ENCODE results near the gene SMAD3. TPM values are rescaled to one million over a fixed set of nuclear protein-coding genes. Genes with fewer than 3 reads are reported as not detected.
"Not testable (repeated sequence)": the region's sequence is repeated elsewhere in the genome, so short reads cannot be mapped to it uniquely, and the experiment has no call there.

Gene SMAD3
- total RNA-seq, 1 donor from 2014 or later: 12.5 TPM

GRCh38 chr15:67150023-67150860 lies 84.8 kb downstream of the SMAD3 start:
- Histone ChIP-seq H2AFZ (replicated peaks) (no peak overlapping the region), H3K4me3 (no peak overlapping the region), H3K36me3 (no peaks in the 10 kb centered on the region), H3K4me1 (peaks cover 52% of the 10 kb centered on the region), H3K9ac (no peak overlapping the region), H3K27me3 (no peaks in the 10 kb centered on the region), H3K4me2 (peak overlapping the region; percentile 42), H3K27ac (peak overlapping the region; percentile 6), H4K20me1 (ENCODE audit: low read depth) (peaks cover 58% of the 10 kb centered on the region), H3F3A (ENCODE audit: low read depth) (peaks cover 44% of the 10 kb centered on the region), H3K79me2 (ENCODE audit: low read depth) (peaks cover 35% of the 10 kb centered on the region), H3K9me3 (ENCODE audit: low read depth) (no peaks in the 10 kb centered on the region)
- Mint-ChIP-seq H3K4me3 (peak overlapping the region; percentile 27), H3K9me3 (no peaks in the 10 kb centered on the region), H3K4me1 (peaks cover 62% of the 10 kb centered on the region), H3K27me3 (ENCODE audit: insufficient read depth, low read depth) (peaks cover 3% of the 10 kb centered on the region), H3K27ac (peak overlapping the region; percentile 8), H3K36me3 (peaks cover 14% of the 10 kb centered on the region)
- no peak for TF ChIP-seq EZH2phosphoT487 (IDR thresholded peaks at IDR 0.05)
- TF ChIP-seq CTCF (IDR thresholded peaks at IDR 0.05): no peak
- TF ChIP-seq EZH2 (IDR thresholded peaks at IDR 0.05): no peak
- peak; percentile 43 for DNase-seq (ENCODE audit: low spot score)

DNA sequence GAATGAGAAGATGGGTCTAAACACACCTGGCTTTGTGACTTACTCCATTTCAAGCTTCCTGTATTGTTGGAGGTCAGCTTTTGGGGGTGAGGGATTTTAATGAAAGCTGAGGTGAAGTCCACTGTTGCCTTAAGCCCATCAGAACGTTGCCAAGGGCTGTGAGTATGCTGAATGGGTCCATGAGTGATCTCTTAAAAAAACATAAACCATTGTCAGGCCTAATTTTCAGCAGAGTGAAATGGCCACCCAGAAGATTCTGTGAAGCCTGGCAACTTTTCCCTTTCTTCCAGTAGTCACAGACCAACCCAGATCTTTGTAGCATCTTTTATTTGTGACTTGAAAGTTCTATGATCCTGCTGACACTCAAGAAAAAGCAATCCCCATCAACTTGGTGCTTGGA lies 87.0 kb downstream of the SMAD3 start:
- Histone ChIP-seq H3K4me2 (no peak overlapping the region), H4K20me1 (ENCODE audit: low read depth) (peaks cover 40% of the 10 kb centered on the region), H3K9ac (no peak overlapping the region), H3K9me3 (ENCODE audit: low read depth) (no peaks in the 10 kb centered on the region), H3K79me2 (ENCODE audit: low read depth) (peaks cover 35% of the 10 kb centered on the region), H2AFZ (replicated peaks) (no peak overlapping the region), H3K27me3 (no peaks in the 10 kb centered on the region), H3F3A (ENCODE audit: low read depth) (peaks cover 25% of the 10 kb centered on the region), H3K4me3 (no peak overlapping the region), H3K27ac (no peak overlapping the region), H3K36me3 (no peaks in the 10 kb centered on the region), H3K4me1 (peaks cover 31% of the 10 kb centered on the region)
- H3K36me3 Mint-ChIP-seq: peaks cover 22% of the 10 kb centered on the region
- DNase-seq (ENCODE audit: low spot score): no peak
- H3K9me3 Mint-ChIP-seq: no peaks in the 10 kb centered on the region
- peaks cover 4% of the 10 kb centered on the region for H3K27me3 Mint-ChIP-seq (ENCODE audit: insufficient read depth, low read depth)
- H3K4me1 Mint-ChIP-seq: peaks cover 41% of the 10 kb centered on the region
- H3K27ac Mint-ChIP-seq: no peak overlapping the region
- no peak for TF ChIP-seq EZH2phosphoT487 (IDR thresholded peaks at IDR 0.05)
- TF ChIP-seq EZH2 (IDR thresholded peaks at IDR 0.05): no peak
- TF ChIP-seq CTCF (IDR thresholded peaks at IDR 0.05): no peak
- no peak overlapping the region for H3K4me3 Mint-ChIP-seq

GRCh38 chr15:67153044-67153443 lies 87.6 kb downstream of the SMAD3 start:
- H3K4me1 ChIP-seq: peaks cover 26% of the 10 kb centered on the region
- H3F3A ChIP-seq (ENCODE audit: low read depth): peaks cover 25% of the 10 kb centered on the region
- not testable (repeated sequence) for H3K9me3 Mint-ChIP-seq; DNase-seq (ENCODE audit: low spot score); H3K4me3 Mint-ChIP-seq; H3K27me3 ChIP-seq; H2AFZ ChIP-seq (replicated peaks); H3K27me3 Mint-ChIP-seq (ENCODE audit: insufficient read depth, low read depth); H3K9ac ChIP-seq; H3K27ac Mint-ChIP-seq; H3K36me3 ChIP-seq; H3K9me3 ChIP-seq (ENCODE audit: low read depth); H3K27ac ChIP-seq; H3K4me2 ChIP-seq; H3K4me3 ChIP-seq
- H3K79me2 ChIP-seq (ENCODE audit: low read depth): peaks cover 29% of the 10 kb centered on the region
- Mint-ChIP-seq H3K36me3 (peaks cover 22% of the 10 kb centered on the region), H3K4me1 (peaks cover 40% of the 10 kb centered on the region)
- peaks cover 37% of the 10 kb centered on the region for H4K20me1 ChIP-seq (ENCODE audit: low read depth)

DNA sequence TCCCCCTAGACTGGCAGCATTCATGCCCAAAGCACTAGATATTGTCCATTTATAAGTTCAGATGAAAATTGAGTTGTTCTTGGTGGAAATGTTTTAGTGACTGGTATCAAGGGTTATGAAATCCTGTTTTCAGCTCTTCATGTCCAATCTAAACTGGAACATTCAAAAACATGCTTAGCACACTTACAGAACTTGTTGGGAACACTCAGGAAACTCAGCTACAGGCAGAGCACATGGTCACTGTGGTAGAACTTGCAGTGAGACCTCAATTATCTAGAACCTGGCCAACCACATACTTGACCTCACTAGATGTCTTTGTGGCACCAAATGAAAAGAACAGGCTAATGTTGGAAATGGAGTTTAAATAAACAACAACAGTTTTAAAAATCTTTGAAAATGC lies 88.8 kb downstream of the SMAD3 start:
- H3K4me3 Mint-ChIP-seq: no peak overlapping the region
- Histone ChIP-seq H3K27ac (no peak overlapping the region), H3K9ac (no peak overlapping the region), H3K9me3 (ENCODE audit: low read depth) (no peaks in the 10 kb centered on the region), H2AFZ (replicated peaks) (no peak overlapping the region), H3K4me1 (peaks cover 14% of the 10 kb centered on the region), H4K20me1 (ENCODE audit: low read depth) (peaks cover 27% of the 10 kb centered on the region), H3K27me3 (no peaks in the 10 kb centered on the region), H3K4me3 (no peak overlapping the region), H3K4me2 (no peak overlapping the region), H3F3A (ENCODE audit: low read depth) (peaks cover 15% of the 10 kb centered on the region), H3K79me2 (ENCODE audit: low read depth) (peaks cover 19% of the 10 kb centered on the region), H3K36me3 (no peaks in the 10 kb centered on the region)
- TF ChIP-seq EZH2 (IDR thresholded peaks at IDR 0.05) (no peak), CTCF (IDR thresholded peaks at IDR 0.05) (no peak), EZH2phosphoT487 (IDR thresholded peaks at IDR 0.05) (no peak)
- H3K36me3 Mint-ChIP-seq: peaks cover 22% of the 10 kb centered on the region
- peaks cover 28% of the 10 kb centered on the region for H3K4me1 Mint-ChIP-seq
- H3K27me3 Mint-ChIP-seq (ENCODE audit: insufficient read depth, low read depth): peaks cover 2% of the 10 kb centered on the region
- no peak for DNase-seq (ENCODE audit: low spot score)
- H3K9me3 Mint-ChIP-seq: no peaks in the 10 kb centered on the region
- no peak overlapping the region for H3K27ac Mint-ChIP-seq
